Ovary (tissue), 3 donors: ENCODE results near the gene FNBP1.

Experiments used
- EP300 ChIP-seq: sonication (generic); formaldehyde crosslinking; IDR thresholded peaks from one replicate; pipeline ENCODE4 v1.6.1; 2017; ENCODE audit warnings: antibody characterized with exemption
- POLR2A ChIP-seq: fragments of 450-650 bp; IDR thresholded peaks from one replicate; pipeline ENCODE4 v1.6.1; 2017; ENCODE audit warnings: antibody characterized with exemption, mild to moderate bottlenecking, moderate library complexity
- TF ChIP-seq, protein P1 (sequence below), 3 donors: fragments of 450-650 bp in 2 of 3; fragments of 200-600 bp in 1 of 3; IDR thresholded peaks; one replicate each; pipeline versions ENCODE4 v1.5.1 to v1.8.0; 2016 to 2022; ENCODE audit warnings: antibody characterized with exemption in 3 of 3, mild to moderate bottlenecking in 1 of 3
- donor health status: DM: no; HTN: no; CAD: no.

DNA sequence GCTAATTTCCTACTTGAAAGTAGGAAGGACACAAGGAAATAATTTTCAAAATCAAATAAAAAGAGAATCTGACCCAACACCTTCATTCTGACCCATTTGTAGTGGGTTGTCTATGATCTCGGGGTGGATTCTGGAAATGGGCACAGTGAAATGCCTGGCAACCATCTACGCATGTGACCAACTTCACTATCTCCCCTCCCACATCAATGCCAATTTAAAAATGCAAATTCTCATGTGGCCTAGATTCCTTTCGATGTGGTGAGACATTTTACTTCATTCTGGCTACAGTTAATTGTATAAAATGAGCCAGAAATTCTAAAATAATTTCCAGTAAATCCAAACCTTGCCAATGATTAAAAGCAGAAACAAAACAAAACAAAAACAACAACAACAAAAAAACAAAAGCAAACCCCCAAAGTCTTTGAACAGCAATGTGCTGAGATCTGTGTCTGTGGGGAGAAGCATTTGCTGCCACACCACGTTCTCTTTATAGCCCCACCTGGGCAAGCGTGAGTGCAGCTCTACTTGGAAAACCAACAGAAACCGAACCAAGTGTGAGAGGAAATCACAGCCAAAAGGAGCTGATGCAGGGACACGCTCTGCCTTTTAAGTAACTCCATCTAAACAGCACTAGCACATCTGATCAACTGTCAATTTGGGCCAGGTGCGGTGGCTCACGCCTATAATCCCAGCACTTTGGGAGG, 148.7 kb downstream of the FNBP1 start:
- TF ChIP-seq, protein P1, sequence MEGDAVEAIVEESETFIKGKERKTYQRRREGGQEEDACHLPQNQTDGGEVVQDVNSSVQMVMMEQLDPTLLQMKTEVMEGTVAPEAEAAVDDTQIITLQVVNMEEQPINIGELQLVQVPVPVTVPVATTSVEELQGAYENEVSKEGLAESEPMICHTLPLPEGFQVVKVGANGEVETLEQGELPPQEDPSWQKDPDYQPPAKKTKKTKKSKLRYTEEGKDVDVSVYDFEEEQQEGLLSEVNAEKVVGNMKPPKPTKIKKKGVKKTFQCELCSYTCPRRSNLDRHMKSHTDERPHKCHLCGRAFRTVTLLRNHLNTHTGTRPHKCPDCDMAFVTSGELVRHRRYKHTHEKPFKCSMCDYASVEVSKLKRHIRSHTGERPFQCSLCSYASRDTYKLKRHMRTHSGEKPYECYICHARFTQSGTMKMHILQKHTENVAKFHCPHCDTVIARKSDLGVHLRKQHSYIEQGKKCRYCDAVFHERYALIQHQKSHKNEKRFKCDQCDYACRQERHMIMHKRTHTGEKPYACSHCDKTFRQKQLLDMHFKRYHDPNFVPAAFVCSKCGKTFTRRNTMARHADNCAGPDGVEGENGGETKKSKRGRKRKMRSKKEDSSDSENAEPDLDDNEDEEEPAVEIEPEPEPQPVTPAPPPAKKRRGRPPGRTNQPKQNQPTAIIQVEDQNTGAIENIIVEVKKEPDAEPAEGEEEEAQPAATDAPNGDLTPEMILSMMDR (IDR thresholded peaks at IDR 0.05): no peak
- no peak for TF ChIP-seq POLR2A
- no peak for TF ChIP-seq EP300
